ENCODE measurements around the gene EPB41L3.
"Not testable (repeated sequence)": the region's sequence is repeated elsewhere in the genome, so short reads cannot be mapped to it uniquely, and the experiment has no call there.

EPB41L3 gene

DNA sequence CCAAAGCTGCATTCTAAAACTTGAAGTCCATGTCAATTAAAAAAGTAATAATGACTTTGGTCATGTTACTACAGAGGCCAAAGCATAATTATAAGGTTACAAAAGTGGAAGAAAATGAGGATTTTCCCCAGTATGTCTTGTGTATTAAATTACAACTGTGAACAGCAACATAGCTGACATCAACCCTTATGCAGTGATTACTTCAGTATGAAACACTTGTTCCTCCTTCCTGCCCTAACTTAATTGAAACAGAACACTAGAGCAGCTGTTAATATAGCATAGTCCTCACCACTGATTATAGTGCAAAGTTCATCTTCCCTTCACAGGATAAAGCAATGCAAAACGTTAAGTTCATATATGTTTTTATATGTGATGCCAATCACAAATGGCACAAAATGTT is 29.9 kb downstream of the EPB41L3 start:
- TF ChIP-seq, protein P1, sequence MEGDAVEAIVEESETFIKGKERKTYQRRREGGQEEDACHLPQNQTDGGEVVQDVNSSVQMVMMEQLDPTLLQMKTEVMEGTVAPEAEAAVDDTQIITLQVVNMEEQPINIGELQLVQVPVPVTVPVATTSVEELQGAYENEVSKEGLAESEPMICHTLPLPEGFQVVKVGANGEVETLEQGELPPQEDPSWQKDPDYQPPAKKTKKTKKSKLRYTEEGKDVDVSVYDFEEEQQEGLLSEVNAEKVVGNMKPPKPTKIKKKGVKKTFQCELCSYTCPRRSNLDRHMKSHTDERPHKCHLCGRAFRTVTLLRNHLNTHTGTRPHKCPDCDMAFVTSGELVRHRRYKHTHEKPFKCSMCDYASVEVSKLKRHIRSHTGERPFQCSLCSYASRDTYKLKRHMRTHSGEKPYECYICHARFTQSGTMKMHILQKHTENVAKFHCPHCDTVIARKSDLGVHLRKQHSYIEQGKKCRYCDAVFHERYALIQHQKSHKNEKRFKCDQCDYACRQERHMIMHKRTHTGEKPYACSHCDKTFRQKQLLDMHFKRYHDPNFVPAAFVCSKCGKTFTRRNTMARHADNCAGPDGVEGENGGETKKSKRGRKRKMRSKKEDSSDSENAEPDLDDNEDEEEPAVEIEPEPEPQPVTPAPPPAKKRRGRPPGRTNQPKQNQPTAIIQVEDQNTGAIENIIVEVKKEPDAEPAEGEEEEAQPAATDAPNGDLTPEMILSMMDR (IDR thresholded peaks at IDR 0.05; ENCODE audit: low read length, missing control alignments): no peak
- DNase-seq (ENCODE audit: low read depth): no peak
- no peak overlapping the region for H3K4me3 ChIP-seq (replicated peaks; ENCODE audit: low read depth, low read length)

DNA sequence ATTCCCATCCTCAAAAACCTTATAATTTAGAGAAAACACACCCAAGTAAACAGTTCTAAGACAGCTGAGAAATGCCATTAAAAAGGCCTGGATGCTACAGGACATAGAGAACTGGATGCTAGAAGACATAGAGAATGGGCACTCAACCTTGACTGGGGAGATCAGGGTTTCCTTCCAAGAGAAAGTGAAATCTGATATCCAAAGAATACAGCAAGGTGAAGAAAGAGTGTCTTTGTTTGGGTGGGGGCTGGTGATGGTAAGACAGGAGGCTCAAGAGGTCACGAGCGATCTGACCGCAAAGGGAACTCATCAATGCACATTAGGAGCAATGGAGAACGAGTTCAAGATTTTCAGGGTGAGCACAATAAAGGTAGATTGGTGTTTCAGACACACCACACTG is 31.6 kb downstream of the EPB41L3 start:
- TF ChIP-seq, protein P1 (IDR thresholded peaks at IDR 0.05; ENCODE audit: low read length, missing control alignments): no peak
- DNase-seq (ENCODE audit: low read depth): no peak

DNA sequence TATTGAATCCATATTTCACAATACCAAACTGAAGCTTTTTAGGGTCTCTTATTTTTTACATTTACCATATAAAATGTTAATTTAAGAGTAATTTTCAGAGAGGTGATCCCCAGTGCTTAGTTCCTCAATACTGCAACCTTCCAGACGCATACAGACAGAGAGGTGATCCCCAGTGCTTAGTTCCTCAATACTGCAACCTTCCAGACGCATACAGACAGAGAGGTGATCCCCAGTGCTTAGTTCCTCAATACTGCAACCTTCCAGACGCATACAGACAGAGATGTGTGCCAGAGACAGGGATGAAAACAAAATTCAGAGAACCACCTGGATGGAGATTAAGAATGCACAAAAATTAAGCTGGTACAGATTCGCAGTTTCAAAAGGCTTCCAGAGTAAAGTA is 32.3 kb downstream of the EPB41L3 start:
- DNase-seq (ENCODE audit: low read depth); H3K4me3 ChIP-seq (replicated peaks; ENCODE audit: low read depth, low read length): not testable (repeated sequence)

More for the DNA sequence above, 31.6 kb downstream of the EPB41L3 start:
- H3K4me3 ChIP-seq (replicated peaks; ENCODE audit: low read depth, low read length): no peak overlapping the region

DNA sequence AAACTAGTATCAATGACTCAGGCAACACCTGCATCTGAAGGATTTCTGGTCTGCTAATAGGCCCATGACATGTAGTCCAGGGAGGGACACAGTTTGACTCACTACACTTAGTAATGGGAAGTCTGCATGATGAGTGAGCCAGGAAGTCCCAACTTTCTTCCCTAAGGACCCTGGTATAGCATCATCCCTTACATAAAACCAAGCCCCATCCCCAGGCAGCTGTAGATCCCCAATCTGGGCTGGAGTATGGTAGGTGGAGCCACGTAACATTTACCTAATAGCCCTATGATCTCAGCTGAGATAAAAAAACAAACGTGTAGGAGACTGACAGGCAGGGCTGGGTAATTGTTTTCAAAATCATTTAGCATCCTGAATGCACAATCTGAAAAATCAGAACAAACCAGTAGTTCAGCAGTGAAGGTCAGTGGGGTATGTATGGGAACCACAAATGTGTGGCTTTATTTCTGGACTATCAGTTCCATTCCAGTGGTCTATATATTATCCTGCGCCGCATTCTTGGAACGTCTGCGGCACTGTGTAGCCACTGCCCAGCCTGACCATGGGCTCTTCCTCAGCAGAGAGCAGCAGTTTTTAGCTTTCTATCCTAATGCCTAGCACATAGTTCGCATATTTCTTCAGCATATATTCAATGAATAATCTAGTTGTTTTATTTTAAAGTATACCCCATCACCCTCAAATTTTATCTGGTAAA is 33.5 kb downstream of the EPB41L3 start:
- DNase-seq (ENCODE audit: low read depth): no peak
- TF ChIP-seq, protein P1 (IDR thresholded peaks at IDR 0.05; ENCODE audit: low read length, missing control alignments): no peak
- no peak overlapping the region for H3K4me3 ChIP-seq (replicated peaks; ENCODE audit: low read depth, low read length)

DNA sequence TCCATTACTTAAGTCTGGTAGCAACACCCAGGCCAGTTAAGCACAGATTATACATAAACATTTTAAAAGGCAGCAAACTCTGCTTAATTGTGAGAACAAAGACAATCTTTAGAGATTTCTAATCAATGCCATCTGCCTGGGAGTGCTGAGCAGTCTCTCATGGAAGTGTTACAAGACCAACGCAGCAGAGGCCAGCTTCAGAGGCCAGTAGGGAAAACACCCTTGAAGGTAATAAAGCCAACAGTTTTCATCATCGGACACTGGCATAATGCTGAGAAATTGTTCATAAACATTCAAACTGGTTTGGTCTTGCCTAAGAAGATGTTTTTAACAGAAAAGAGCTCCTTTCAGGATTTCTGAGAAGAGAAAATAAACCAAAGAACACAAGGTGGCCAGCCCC is 35.0 kb downstream of the EPB41L3 start:
- TF ChIP-seq, protein P1 (IDR thresholded peaks at IDR 0.05; ENCODE audit: low read length, missing control alignments): no peak
- DNase-seq (ENCODE audit: low read depth): no peak
- no peak overlapping the region for H3K4me3 ChIP-seq (replicated peaks; ENCODE audit: low read depth, low read length)

DNA sequence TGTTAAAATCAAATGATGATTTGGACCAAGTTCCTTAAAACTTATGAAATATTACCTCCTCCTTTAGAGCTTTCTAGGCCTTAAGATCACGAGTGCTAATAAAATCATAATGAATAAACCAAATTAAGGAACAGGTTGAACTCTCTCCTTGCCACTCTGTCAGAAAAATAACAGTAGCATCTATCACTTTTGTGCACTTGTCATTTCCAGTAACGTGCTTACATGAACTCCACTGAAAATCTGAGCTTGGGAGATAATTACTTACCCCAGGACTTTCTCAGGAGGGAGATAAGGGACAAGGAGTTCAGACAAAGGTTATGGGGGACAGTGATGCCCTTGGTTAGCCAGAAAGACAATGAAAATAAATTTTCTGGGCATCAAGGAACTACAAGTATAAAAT is 36.0 kb downstream of the EPB41L3 start:
- DNase-seq (ENCODE audit: low read depth): no peak
- H3K4me3 ChIP-seq (replicated peaks; ENCODE audit: low read depth, low read length): no peak overlapping the region
- TF ChIP-seq, protein P1 (IDR thresholded peaks at IDR 0.05; ENCODE audit: low read length, missing control alignments): no peak

DNA sequence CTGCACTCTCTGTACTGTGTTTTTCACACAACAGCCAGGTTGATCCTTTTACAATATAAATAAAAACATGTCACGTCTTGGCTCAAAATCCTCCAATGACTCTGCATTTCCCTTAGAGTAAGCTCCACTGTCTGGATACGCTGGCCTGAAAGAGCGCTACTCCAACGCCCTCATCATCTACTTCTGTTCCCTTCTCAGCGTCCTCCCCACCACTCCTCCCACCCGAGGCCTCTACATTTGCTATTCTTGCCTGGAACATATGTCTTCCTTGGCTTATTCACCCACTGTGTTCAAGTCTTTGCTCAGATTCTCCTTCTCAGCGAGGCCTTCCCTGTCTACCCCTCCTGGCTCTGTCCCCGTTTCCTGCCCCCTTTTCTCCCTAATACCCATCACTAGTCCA is 37.6 kb downstream of the EPB41L3 start:
- no peak for DNase-seq (ENCODE audit: low read depth)
- no peak overlapping the region for H3K4me3 ChIP-seq (replicated peaks; ENCODE audit: low read depth, low read length)
- TF ChIP-seq, protein P1 (IDR thresholded peaks at IDR 0.05; ENCODE audit: low read length, missing control alignments): no peak
